KMS-11 (cell line): ENCODE data around the gene HELT.
"Not testable (repeated sequence)": the region's sequence is repeated elsewhere in the genome, so short reads cannot be mapped to it uniquely, and the experiment has no call there.

Source experiments
- H2AFZ ChIP-seq: fragments of 200-600 bp; sonication (generic); 2 replicates; pipeline ENCODE4 v1.6.1; 2016; ENCODE audit warnings: antibody characterized with exemption, mixed run types, low read depth
- H3K27ac ChIP-seq: fragments of 200-600 bp; sonication (generic); 2 replicates; pipeline ENCODE4 v1.6.1; 2016; ENCODE audit warnings: mild to moderate bottlenecking, mixed run types
- H3K27me3 ChIP-seq: fragments of 200-600 bp; sonication (generic); 2 replicates; pipeline ENCODE4 v1.6.1; 2017; ENCODE audit warnings: mild to moderate bottlenecking, low read depth, mixed run types, moderate library complexity; ENCODE audit not compliant: insufficient read depth
- H3K36me3 ChIP-seq: fragments of 200-600 bp; sonication (generic); 2 replicates; pipeline ENCODE4 v1.6.1; 2017; ENCODE audit warnings: mild to moderate bottlenecking, mixed run types; ENCODE audit not compliant: insufficient read depth
- H3K4me1 ChIP-seq: fragments of 200-600 bp; sonication (generic); 2 replicates; pipeline ENCODE4 v1.6.1; 2016; ENCODE audit warnings: mild to moderate bottlenecking, low read depth, mixed run types; ENCODE audit not compliant: poor library complexity, severe bottlenecking
- H3K4me2 ChIP-seq: fragments of 200-600 bp; sonication (generic); 2 replicates; pipeline ENCODE4 v1.7.0; 2016; ENCODE audit warnings: mild to moderate bottlenecking, mixed run types
- H3K4me3 ChIP-seq: fragments of 200-600 bp; sonication (generic); IDR thresholded peaks from 2 replicates; pipeline ENCODE4 v1.6.1; 2017; ENCODE audit warnings: low read depth, low read length, mixed read lengths; ENCODE audit not compliant: insufficient read depth
- H3K79me2 ChIP-seq: fragments of 200-600 bp; sonication (generic); 2 replicates; pipeline ENCODE4 v1.6.1; 2016; ENCODE audit warnings: low read depth, mixed run types; ENCODE audit not compliant: insufficient read depth
- H3K9ac ChIP-seq: fragments of 200-600 bp; sonication (generic); 2 replicates; pipeline ENCODE4 v1.6.1; 2016; ENCODE audit warnings: mild to moderate bottlenecking, mixed run types
- H4K20me1 ChIP-seq: fragments of 200-600 bp; sonication (generic); 2 replicates; pipeline ENCODE4 v1.6.1; 2016; ENCODE audit warnings: mild to moderate bottlenecking, mixed run types; ENCODE audit not compliant: insufficient read depth
- TF ChIP-seq, protein P1 (sequence below): fragments of 200-600 bp; sonication (generic); conservative IDR thresholded peaks from 2 replicates; pipeline ENCODE4 v1.6.1; 2017; ENCODE audit warnings: low read depth, mild to moderate bottlenecking, antibody characterized with exemption, low read length, moderate library complexity, mixed read lengths

HELT gene

GRCh38 chr4:185036842-185037241 is 18.6 kb downstream of the HELT start:
- no peak overlapping the region for H3K4me2 ChIP-seq
- H2AFZ ChIP-seq = no peak overlapping the region
- H3K4me1 ChIP-seq = peaks cover 18% of the 10 kb centered on the region
- H3K4me3 ChIP-seq = no peak overlapping the region
- H3K27me3 ChIP-seq = no peaks in the 10 kb centered on the region
- no peaks in the 10 kb centered on the region for H4K20me1 ChIP-seq
- no peak overlapping the region for H3K9ac ChIP-seq
- no peaks in the 10 kb centered on the region for H3K36me3 ChIP-seq
- no peaks in the 10 kb centered on the region for H3K79me2 ChIP-seq
- TF ChIP-seq, protein P1, sequence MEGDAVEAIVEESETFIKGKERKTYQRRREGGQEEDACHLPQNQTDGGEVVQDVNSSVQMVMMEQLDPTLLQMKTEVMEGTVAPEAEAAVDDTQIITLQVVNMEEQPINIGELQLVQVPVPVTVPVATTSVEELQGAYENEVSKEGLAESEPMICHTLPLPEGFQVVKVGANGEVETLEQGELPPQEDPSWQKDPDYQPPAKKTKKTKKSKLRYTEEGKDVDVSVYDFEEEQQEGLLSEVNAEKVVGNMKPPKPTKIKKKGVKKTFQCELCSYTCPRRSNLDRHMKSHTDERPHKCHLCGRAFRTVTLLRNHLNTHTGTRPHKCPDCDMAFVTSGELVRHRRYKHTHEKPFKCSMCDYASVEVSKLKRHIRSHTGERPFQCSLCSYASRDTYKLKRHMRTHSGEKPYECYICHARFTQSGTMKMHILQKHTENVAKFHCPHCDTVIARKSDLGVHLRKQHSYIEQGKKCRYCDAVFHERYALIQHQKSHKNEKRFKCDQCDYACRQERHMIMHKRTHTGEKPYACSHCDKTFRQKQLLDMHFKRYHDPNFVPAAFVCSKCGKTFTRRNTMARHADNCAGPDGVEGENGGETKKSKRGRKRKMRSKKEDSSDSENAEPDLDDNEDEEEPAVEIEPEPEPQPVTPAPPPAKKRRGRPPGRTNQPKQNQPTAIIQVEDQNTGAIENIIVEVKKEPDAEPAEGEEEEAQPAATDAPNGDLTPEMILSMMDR = no peak
- H3K27ac ChIP-seq = no peak overlapping the region

DNA sequence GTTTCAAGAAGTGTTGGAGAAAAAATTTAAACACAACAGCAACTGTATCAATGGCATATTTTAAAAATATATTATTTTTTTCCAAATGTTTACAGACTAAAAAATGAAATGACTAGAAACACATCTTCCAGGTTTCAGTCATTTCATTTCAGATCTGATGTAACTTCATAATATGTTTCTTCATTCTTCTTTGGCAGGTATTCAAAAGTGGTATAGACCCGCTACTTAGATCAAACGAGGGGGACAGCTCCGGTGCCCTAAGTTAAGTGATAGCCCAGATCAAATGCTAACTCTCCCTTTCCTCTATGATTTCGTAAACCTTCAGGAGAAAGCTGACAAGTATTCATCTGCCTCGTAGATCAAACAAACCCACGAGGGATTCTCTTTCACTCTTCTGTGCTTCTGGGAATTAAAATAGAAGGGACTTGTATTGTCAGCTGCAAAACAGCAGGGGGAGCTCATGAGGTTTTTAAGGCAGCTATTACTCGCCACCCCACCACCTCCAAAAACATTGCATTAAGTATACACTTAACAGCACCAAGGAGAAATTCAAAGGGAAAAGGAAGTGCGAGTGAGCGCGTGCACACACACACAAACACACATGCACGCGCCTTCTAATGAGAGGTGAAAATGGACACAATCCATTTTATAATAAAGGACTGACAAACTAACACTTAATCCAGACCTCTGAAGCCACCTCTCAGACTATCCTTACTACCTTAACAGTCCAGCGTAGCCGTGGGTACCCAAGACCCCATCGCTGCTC is 21.4 kb downstream of the HELT start:
- no peak overlapping the region for H3K9ac ChIP-seq
- no peaks in the 10 kb centered on the region for H3K79me2 ChIP-seq
- no peaks in the 10 kb centered on the region for H3K36me3 ChIP-seq
- H3K4me1 ChIP-seq = peaks cover 14% of the 10 kb centered on the region
- peak overlapping the region; percentile 59 for H3K4me2 ChIP-seq
- no peaks in the 10 kb centered on the region for H3K27me3 ChIP-seq
- H2AFZ ChIP-seq = peak overlapping the region; percentile 60
- H3K27ac ChIP-seq = no peak overlapping the region
- TF ChIP-seq, protein P1 = peak; percentile 96
- no peaks in the 10 kb centered on the region for H4K20me1 ChIP-seq
- no peak overlapping the region for H3K4me3 ChIP-seq

GRCh38 chr4:185040523-185040922 is 22.2 kb downstream of the HELT start:
- TF ChIP-seq, protein P1 = no peak
- no peaks in the 10 kb centered on the region for H3K27me3 ChIP-seq
- no peaks in the 10 kb centered on the region for H4K20me1 ChIP-seq
- H3K4me3 ChIP-seq = no peak overlapping the region
- H2AFZ ChIP-seq = peak overlapping the region; percentile 60; the same call in 1 of the 2 replicates
- no peak overlapping the region for H3K27ac ChIP-seq
- peaks cover 14% of the 10 kb centered on the region for H3K4me1 ChIP-seq
- H3K36me3 ChIP-seq = no peaks in the 10 kb centered on the region
- no peak overlapping the region for H3K9ac ChIP-seq
- no peak overlapping the region for H3K4me2 ChIP-seq
- H3K79me2 ChIP-seq = no peaks in the 10 kb centered on the region

DNA sequence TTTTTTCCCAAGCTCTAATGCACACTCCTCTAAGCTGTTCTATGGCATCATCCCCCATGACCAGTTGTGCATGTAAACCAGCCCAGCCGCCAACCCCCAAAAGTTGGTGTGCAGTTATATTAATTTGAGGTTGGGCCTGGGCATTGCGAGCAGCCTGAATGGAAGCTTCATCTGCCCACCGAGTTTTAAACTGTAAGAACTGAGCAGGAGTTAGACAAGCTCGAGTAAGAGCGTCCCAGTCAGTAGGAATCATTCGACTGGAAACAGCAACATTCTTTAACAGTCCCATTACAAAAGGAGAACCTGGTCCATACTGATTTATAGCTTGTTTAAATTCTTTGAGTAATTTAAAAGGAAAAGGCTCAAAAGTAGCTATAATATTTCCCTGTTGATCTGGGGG is 32.0 kb downstream of the HELT start:
- H3K4me2 ChIP-seq, H3K9ac ChIP-seq, H3K27ac ChIP-seq, H3K79me2 ChIP-seq, H3K4me1 ChIP-seq, H2AFZ ChIP-seq, H3K27me3 ChIP-seq, H4K20me1 ChIP-seq, H3K36me3 ChIP-seq, H3K4me3 ChIP-seq: not testable (repeated sequence)

- not testable (repeated sequence) for H3K79me2 ChIP-seq, H3K27me3 ChIP-seq, H3K4me3 ChIP-seq, H3K4me1 ChIP-seq, H4K20me1 ChIP-seq, H3K9ac ChIP-seq, H2AFZ ChIP-seq, H3K36me3 ChIP-seq, H3K27ac ChIP-seq, H3K4me2 ChIP-seq
Observed at GRCh38 chr4:185051283-185051682, 33.0 kb downstream of the HELT start.
